Prostate gland (tissue), 2 donors: ENCODE data around the gene AGPAT2. TPM values are rescaled to one million over a fixed set of nuclear protein-coding genes. Genes with fewer than 3 reads are reported as not detected.
"Not testable (repeated sequence)": the region's sequence is repeated elsewhere in the genome, so short reads cannot be mapped to it uniquely, and the experiment has no call there.

ENCODE experiments used
- DNase-seq: peaks from one replicate; pipeline ENCODE4 v3.0.0-alpha.2; 2019; ENCODE audit warnings: low spot score
- H3K27ac ChIP-seq, 2 donors: fragments of 200-600 bp; sonication (generic); 2 replicates each; pipeline ENCODE4 v1.5.1; 2017 to 2019
- H3K27me3 ChIP-seq: fragments of 200-600 bp; sonication (generic); replicated peaks from 2 replicates; pipeline ENCODE4 v1.5.1; 2019; ENCODE audit not compliant: insufficient read depth
- H3K36me3 ChIP-seq, 2 donors: fragments of 200-600 bp; sonication (generic); 1 replicate in 1 of 2; 2 replicates in 1 of 2; pipeline versions ENCODE4 v1.5.1 to v1.8.1; 2017 to 2019
- H3K4me1 ChIP-seq: fragments of 200-600 bp; sonication (generic); replicated peaks from 2 replicates; pipeline ENCODE4 v1.5.1; 2019
- H3K4me3 ChIP-seq, 2 donors: fragments of 200-600 bp; sonication (generic); 2 replicates each; pipeline ENCODE4 v1.5.1; 2017 to 2019
- H3K9me3 ChIP-seq: fragments of 200-600 bp; sonication (generic); 2 replicates; pipeline ENCODE4 v1.5.1; 2017
- CTCF ChIP-seq, 4 experiments: fragments of 200-600 bp in 2 of 4; fragments of 450-650 bp in 2 of 4; sonication (generic) in 2 of 4; IDR thresholded peaks; 1 replicate in 3 of 4; 2 replicates in 1 of 4; pipeline ENCODE4 v1.5.1; 2016 to 2019; ENCODE audit warnings: antibody characterized with exemption in 4 of 4, mild to moderate bottlenecking in 2 of 4, moderate library complexity in 2 of 4
- POLR2A ChIP-seq: fragments of 450-650 bp; IDR thresholded peaks from one replicate; pipeline ENCODE4 v1.6.1; 2016; ENCODE audit warnings: antibody characterized with exemption, mild to moderate bottlenecking
- POLR2AphosphoS5 ChIP-seq: sonication (generic); formaldehyde crosslinking; IDR thresholded peaks from one replicate; pipeline ENCODE4 v1.6.1; 2017; ENCODE audit warnings: antibody characterized with exemption
- WGBS: methylation state at CpG from one replicate; pipeline ENCODE4 v1.1.5; 2018; 5-methylcytosine and 5-hydroxymethylcytosine counted together
- intact Hi-C: fragments of 100-400 bp; cut with DNase I; formaldehyde crosslinking; loops from one replicate; pipeline ENCODE4 v1.14.2; 2022
- total RNA-seq, 2 donors: library from RNA; depleted of rRNA; stranded (reverse); fragments of >200 nt; gene quantifications; one replicate each; pipeline ENCODE4 v1.1.0, GENCODE V29; 2016

Gene AGPAT2
- total RNA-seq, 2 donors from 2014 or later = 44.9 to 50.0 TPM

GRCh38 chr9:136642439-136642921 lies 44.8 kb downstream of the AGPAT2 start:
- no peaks in the 10 kb centered on the region for H3K27me3 ChIP-seq
- 72% methylated on average over 7 of the region's 7 CpGs for WGBS
- TF ChIP-seq POLR2A = no peak
- no peak for TF ChIP-seq CTCF (IDR thresholded peaks at IDR 0.05)
- no peak for TF ChIP-seq POLR2AphosphoS5
- DNase-seq = no peak
- H3K9me3 ChIP-seq = no peaks in the 10 kb centered on the region
- H3K4me1 ChIP-seq = no peaks in the 10 kb centered on the region
- intact Hi-C loops = no loop called here
- no peaks in the 10 kb centered on the region for H3K36me3 ChIP-seq
- no peak overlapping the region for H3K4me3 ChIP-seq
- H3K27ac ChIP-seq = no peak overlapping the region

GRCh38 chr9:136640171-136641111 lies 46.8 kb downstream of the AGPAT2 start:
- peak overlapping the region in 1 of 2 donors; percentile 19 for H3K27ac ChIP-seq

GRCh38 chr9:136634904-136635303 lies 52.4 kb downstream of the AGPAT2 start:
- no peaks in the 10 kb centered on the region for H3K36me3 ChIP-seq
- TF ChIP-seq CTCF (IDR thresholded peaks at IDR 0.05) (no peak), POLR2A (no peak), POLR2AphosphoS5 (no peak)
- H3K27ac ChIP-seq = no peak overlapping the region
- DNase-seq = no peak
- intact Hi-C loops = no loop called here
- H3K4me3 ChIP-seq = no peak overlapping the region
- 77% methylated on average over 11 of the region's 11 CpGs for WGBS
- H3K27me3 ChIP-seq = no peaks in the 10 kb centered on the region
- H3K4me1 ChIP-seq = no peaks in the 10 kb centered on the region
- H3K9me3 ChIP-seq = no peaks in the 10 kb centered on the region

More at GRCh38 chr9:136640171-136641111, 46.8 kb downstream of the AGPAT2 start:
- Histone ChIP-seq H3K4me1 (no peaks in the 10 kb centered on the region), H3K9me3 (no peaks in the 10 kb centered on the region), H3K36me3 (no peaks in the 10 kb centered on the region), H3K27me3 (no peaks in the 10 kb centered on the region), H3K4me3 (no peak overlapping the region)
- 50% methylated on average over 32 of the region's 32 CpGs for WGBS
- TF ChIP-seq POLR2AphosphoS5 (no peak), POLR2A (no peak), CTCF (IDR thresholded peaks at IDR 0.05) (no peak)
- intact Hi-C loops = no loop called here
- no peak for DNase-seq

GRCh38 chr9:136632491-136633106 lies 54.7 kb downstream of the AGPAT2 start:
- H3K36me3 ChIP-seq, intact Hi-C loops, H3K4me1 ChIP-seq, H3K9me3 ChIP-seq, H3K27me3 ChIP-seq, DNase-seq, H3K27ac ChIP-seq, H3K4me3 ChIP-seq: not testable (repeated sequence)
- WGBS = 73% methylated on average over 36 of the region's 36 CpGs

- H3K4me3 ChIP-seq, DNase-seq, intact Hi-C loops, H3K4me1 ChIP-seq, H3K27me3 ChIP-seq, H3K36me3 ChIP-seq, H3K27ac ChIP-seq, H3K9me3 ChIP-seq: not testable (repeated sequence)
- 37% methylated on average over 10 of the region's 13 CpGs for WGBS
Observed at GRCh38 chr9:136632072-136632471, 55.2 kb downstream of the AGPAT2 start.
